GM12878 (cell line): ENCODE measurements around the gene ZNRF3. TPM values are rescaled to one million over a fixed set of nuclear protein-coding genes. Genes with fewer than 3 reads are reported as not detected.
"Not testable (repeated sequence)": the region's sequence is repeated elsewhere in the genome, so short reads cannot be mapped to it uniquely, and the experiment has no call there.

Experiments used
- ATAC-seq: fragments of 200-7000 bp; cut with Tn5 transposase; 3 replicates; pipeline ENCODE4 v1.9.1; 2020; ENCODE audit warnings: mild to moderate bottlenecking, moderate library complexity
- BruUV-seq: library from RNA; stranded (reverse); fragments of 400-500 nt; replicated peaks from 2 replicates; lab custom pipeline; 2021; lab: Mats Ljungman, UMichigan
- CTCF ChIA-PET: fragments of 300-600 bp; sonication (Branson Sonifier 250); formaldehyde crosslinking; extraction: SDS; loops from one replicate; lab custom pipeline; 2021; ENCODE audit warnings: inconsistent platforms; lab: Yijun Ruan, JAX
- POLR2A ChIA-PET: fragments of 350-600 bp; formaldehyde crosslinking; extraction: SDS; loops from one replicate; lab custom pipeline; 2021; ENCODE audit warnings: inconsistent platforms; lab: Charles Lee
- RAD21 ChIA-PET: fragments of 300-600 bp; sonication (Branson Sonifier 250); formaldehyde crosslinking; loops from one replicate; lab custom pipeline; 2023; ENCODE audit warnings: antibody characterized with exemption; ENCODE audit not compliant: unreplicated experiment; lab: Charles Lee
- SMC1A ChIA-PET: fragments of 300-600 bp; sonication (Branson Sonifier 250); formaldehyde crosslinking; loops from one replicate; lab custom pipeline; 2023; ENCODE audit not compliant: unreplicated experiment, uncharacterized antibody; lab: Charles Lee
- DNase-seq: peaks from one replicate; pipeline ENCODE4 v3.0.0-alpha.2; 2011; ENCODE audit warnings: low read depth, low spot score
- FAIRE-seq: peaks from 3 replicates; lab custom pipeline; 2011; peaks lifted over from hg19 to GRCh38; lab: Jason Lieb, UNC
- H2AFZ ChIP-seq: 2 replicates; pipeline ENCODE4 v1.6.0; 2011; ENCODE audit warnings: low read depth, low read length, control low read depth; ENCODE audit not compliant: control insufficient read depth
- H3K27ac ChIP-seq: 2 replicates; pipeline ENCODE4 v1.5.1; 2011; ENCODE audit warnings: control low read depth; ENCODE audit not compliant: control insufficient read depth, insufficient read depth
- H3K27me3 ChIP-seq, 2 experiments: replicated peaks in 1 of 2; 2 replicates each; pipeline versions ENCODE4 v1.6.0 to v1.6.1; 2011; ENCODE audit warnings: low read length in 1 of 2; ENCODE audit not compliant: control insufficient read depth in 2 of 2, insufficient read depth in 2 of 2
- H3K36me3 ChIP-seq, 2 experiments: 2 replicates each; pipeline ENCODE4 v1.5.1; 2011; ENCODE audit warnings: low read length in 1 of 2; ENCODE audit not compliant: control insufficient read depth in 2 of 2, insufficient read depth in 2 of 2
- H3K4me1 ChIP-seq: 2 replicates; pipeline ENCODE4 v1.6.1; 2011; ENCODE audit warnings: mild to moderate bottlenecking, low read length, moderate library complexity, mixed read lengths; ENCODE audit not compliant: control insufficient read depth, insufficient read depth
- H3K4me2 ChIP-seq: 2 replicates; pipeline ENCODE4 v1.6.0; 2011; ENCODE audit warnings: control low read depth; ENCODE audit not compliant: control insufficient read depth, insufficient read depth
- H3K4me3 ChIP-seq: fragments of 200-600 bp; sonication (generic); 2 replicates; pipeline ENCODE4 v1.5.1; 2016
- H3K79me2 ChIP-seq: 2 replicates; pipeline ENCODE4 v1.6.0; 2011; ENCODE audit warnings: low read length; ENCODE audit not compliant: control insufficient read depth, insufficient read depth
- H3K9ac ChIP-seq: 2 replicates; pipeline ENCODE4 v1.8.0; 2011; ENCODE audit warnings: low read length, control low read depth, mixed read lengths; ENCODE audit not compliant: control insufficient read depth, insufficient read depth
- H3K9me3 ChIP-seq: replicated peaks from 3 replicates; pipeline ENCODE4 v1.5.1; 2011; ENCODE audit warnings: mild to moderate bottlenecking, low read length; ENCODE audit not compliant: control insufficient read depth, insufficient read depth
- H4K20me1 ChIP-seq: 2 replicates; pipeline ENCODE4 v1.6.0; 2011; ENCODE audit not compliant: control insufficient read depth, insufficient read depth
- CREB1 ChIP-seq: IDR thresholded peaks from 2 replicates; pipeline ENCODE4 v1.6.1; 2012; ENCODE audit warnings: low read depth, mild to moderate bottlenecking, inconsistent platforms
- EED ChIP-seq: sonication (generic); IDR thresholded peaks from 2 replicates; pipeline ENCODE4 v1.6.1; 2016; ENCODE audit warnings: antibody characterized with exemption, low read depth
- NBN ChIP-seq: fragments of 450-650 bp; IDR thresholded peaks from 2 replicates; pipeline ENCODE4 v1.6.1; 2016
- NR2C1 ChIP-seq: fragments of 450-650 bp; IDR thresholded peaks from 2 replicates; pipeline ENCODE4 v1.6.1; 2017; ENCODE audit warnings: antibody characterized with exemption, mild to moderate bottlenecking, moderate library complexity
- TBL1XR1 ChIP-seq: IDR thresholded peaks from 2 replicates; pipeline ENCODE4 v1.6.1; 2012; ENCODE audit warnings: low read depth, low read length, improper control_type of control experiment
- WGBS: methylation state at CpG from one replicate; pipeline ENCODE4 v1.1.6; 2016; ENCODE audit warnings: low lambda C conversion rate; ENCODE audit not compliant: insufficient replicate concordance, insufficient coverage; ENCODE audit errors: missing lambda C conversion rate; 5-methylcytosine and 5-hydroxymethylcytosine counted together
- in situ Hi-C: fragments of 300-500 bp; cut with MboI; formaldehyde crosslinking; loops from 9 replicates; pipeline ENCODE4 v1.14.3; 2018; ENCODE audit warnings: mixed read lengths
- intact Hi-C: fragments of 100-400 bp; cut with micrococcal nuclease; formaldehyde crosslinking; loops from one replicate; pipeline ENCODE4 v1.14.2; 2022; ENCODE audit not compliant: unreplicated experiment
- polyA plus RNA-seq, 11 experiments: library from polyadenylated mRNA; depleted of rRNA in 4 of 11; unstranded in 6 of 11; stranded (reverse) in 5 of 11; fragments of >200 nt; fragmentation: Nextera tagmentation in 4 of 11; fragmentation: Illumina TruSeq in 1 of 11; extraction: Ambion mirVana in 4 of 11; extraction: Trizol in 1 of 11; gene quantifications; 1 replicate in 1 of 11; 2 replicates in 10 of 11; pipeline versions ENCODE4 v1.2.1 to v1.2.3, GENCODE V29; 2011 to 2016; ENCODE audit warnings: inconsistent platforms in 2 of 11, missing spikeins in 2 of 11, low read depth in 1 of 11
- total RNA-seq, 4 experiments: library from RNA; depleted of rRNA in 3 of 4; stranded (reverse); fragments of >200 nt in 3 of 4; fragmentation: Illumina TruSeq in 1 of 4; extraction: Trizol in 1 of 4; gene quantifications; 2 replicates each; pipeline versions ENCODE4 v1.2.1 to v1.2.3, GENCODE V29; 2013 to 2021
- TF ChIP-seq, protein P1 (sequence below): fragments of 450-650 bp; formaldehyde crosslinking; IDR thresholded peaks from 2 replicates; pipeline ENCODE4 v1.4.0; 2022; ENCODE audit warnings: mild to moderate bottlenecking, moderate library complexity

ZNRF3 gene
- total and polyA plus RNA-seq, 10 of the 15 experiments (the other 5 are each of a cell fraction or from before 2014, with no cell fraction given): 0.05 to 2.4 (median 0.46) TPM

- no peak for FAIRE-seq
- H3K4me1 ChIP-seq: no peaks in the 10 kb centered on the region
- in situ Hi-C loops: no loop called here
- SMC1A ChIA-PET: no interaction called here
- H3K9ac ChIP-seq: no peak overlapping the region
- TF ChIP-seq CREB1 (no peak), NBN (no peak), NR2C1 (no peak), TBL1XR1 (no peak), EED (no peak)
- TF ChIP-seq, protein P1, sequence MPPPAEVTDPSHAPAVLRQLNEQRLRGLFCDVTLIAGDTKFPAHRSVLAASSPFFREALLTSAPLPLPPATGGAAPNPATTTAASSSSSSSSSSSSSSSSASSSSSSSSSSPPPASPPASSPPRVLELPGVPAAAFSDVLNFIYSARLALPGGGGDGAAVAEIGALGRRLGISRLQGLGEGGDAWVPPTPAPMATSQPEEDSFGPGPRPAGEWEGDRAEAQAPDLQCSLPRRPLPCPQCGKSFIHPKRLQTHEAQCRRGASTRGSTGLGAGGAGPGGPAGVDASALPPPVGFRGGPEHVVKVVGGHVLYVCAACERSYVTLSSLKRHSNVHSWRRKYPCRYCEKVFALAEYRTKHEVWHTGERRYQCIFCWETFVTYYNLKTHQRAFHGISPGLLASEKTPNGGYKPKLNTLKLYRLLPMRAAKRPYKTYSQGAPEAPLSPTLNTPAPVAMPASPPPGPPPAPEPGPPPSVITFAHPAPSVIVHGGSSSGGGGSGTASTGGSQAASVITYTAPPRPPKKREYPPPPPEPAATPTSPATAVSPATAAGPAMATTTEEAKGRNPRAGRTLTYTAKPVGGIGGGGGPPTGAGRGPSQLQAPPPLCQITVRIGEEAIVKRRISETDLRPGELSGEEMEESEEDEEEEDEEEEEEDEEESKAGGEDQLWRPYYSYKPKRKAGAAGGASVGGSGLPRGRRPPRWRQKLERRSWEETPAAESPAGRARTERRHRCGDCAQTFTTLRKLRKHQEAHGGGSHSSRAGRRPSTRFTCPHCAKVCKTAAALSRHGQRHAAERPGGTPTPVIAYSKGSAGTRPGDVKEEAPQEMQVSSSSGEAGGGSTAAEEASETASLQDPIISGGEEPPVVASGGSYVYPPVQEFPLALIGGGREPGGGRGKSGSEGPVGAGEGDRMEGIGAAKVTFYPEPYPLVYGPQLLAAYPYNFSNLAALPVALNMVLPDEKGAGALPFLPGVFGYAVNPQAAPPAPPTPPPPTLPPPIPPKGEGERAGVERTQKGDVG (CRISPR knock-in tag): no peak
- TF ChIP-seq, all 136 proteins: peak for 0
- POLR2A ChIA-PET: interaction anchor here (0.5 to 0.7 kb wide), 3 partner anchors 24 to 172 kb away, joined by 3 to 6 read pairs (median 3); no protein-coding TSS in a partner anchor
- Histone ChIP-seq H3K79me2 (no peaks in the 10 kb centered on the region), H3K4me3 (no peak overlapping the region), H3K4me2 (no peak overlapping the region), H3K27ac (no peak overlapping the region), H3K27me3 (no peaks in the 10 kb centered on the region), H4K20me1 (no peaks in the 10 kb centered on the region), H3K36me3 (no peaks in the 10 kb centered on the region), H2AFZ (no peak overlapping the region), H3K9me3 (peaks cover 2% of the 10 kb centered on the region; the same call in 1 of the 3 replicates)
- RAD21 ChIA-PET: interaction anchor here (0.8 kb wide), 1 partner anchor 70 kb away, joined by 3 read pairs; no protein-coding TSS in a partner anchor
- CTCF ChIA-PET: interaction anchor here (0.6 kb wide), 1 partner anchor 218 kb away, joined by 3 read pairs; the partner anchor contains the start of gene C22orf31
- no TSS peak for BruUV-seq
- intact Hi-C loops: no loop called here
- no peak for ATAC-seq
- DNase-seq: no peak
- 100% methylated on average over 2 of the region's 2 CpGs for WGBS
These were observed 39.7 kb upstream of the ZNRF3 start for GRCh38 chr22:28843633-28844032.

- H3K36me3 ChIP-seq, H3K27me3 ChIP-seq, CTCF ChIA-PET, H3K4me2 ChIP-seq, H3K9ac ChIP-seq, intact Hi-C loops, in situ Hi-C loops, H3K9me3 ChIP-seq, H2AFZ ChIP-seq, FAIRE-seq, ATAC-seq, H3K4me1 ChIP-seq, BruUV-seq, H3K4me3 ChIP-seq, H4K20me1 ChIP-seq, H3K79me2 ChIP-seq, DNase-seq, H3K27ac ChIP-seq: not testable (repeated sequence)
- SMC1A ChIA-PET: interaction anchor here (1.0 to 2.0 kb wide), 2 partner anchors 11 to 244 kb away, joined by 3 to 5 read pairs; no protein-coding TSS in a partner anchor
- WGBS: 31% methylated on average over 2 of the region's 2 CpGs
- RAD21 ChIA-PET: interaction anchor here (0.8 kb wide), 1 partner anchor 71 kb away, joined by 3 read pairs; no protein-coding TSS in a partner anchor
- POLR2A ChIA-PET: interaction anchor here (0.5 to 0.6 kb wide), 2 partner anchors 25 to 171 kb away, joined by 3 to 6 read pairs; no protein-coding TSS in a partner anchor
These were observed 39.1 kb upstream of the ZNRF3 start for GRCh38 chr22:28844277-28844676.
